Dendritic cell treated with granulocyte-macrophage colony-stimulating factor and Interleukin-4, amounts not matched to agents 40 ng/mL and 50 ng/mL, for 4 days (primary cell): Measurements from ENCODE around the gene PARP4.
"Not testable (repeated sequence)": the region's sequence is repeated elsewhere in the genome, so short reads cannot be mapped to it uniquely, and the experiment has no call there.

Source experiments
- H3K27ac Mint-ChIP-seq: one replicate; pipeline ENCODE4 v1.8.0; 2022; ENCODE audit warnings: mild to moderate bottlenecking, mixed read lengths
- H3K27me3 Mint-ChIP-seq: one replicate; pipeline ENCODE4 v1.8.0; 2022; ENCODE audit warnings: mild to moderate bottlenecking, mixed read lengths
- H3K36me3 Mint-ChIP-seq: one replicate; pipeline ENCODE4 v1.8.0; 2022; ENCODE audit warnings: low read depth, mixed read lengths
- H3K4me1 Mint-ChIP-seq: one replicate; pipeline ENCODE4 v1.8.0; 2022; ENCODE audit warnings: low read depth, mixed read lengths
- H3K4me3 Mint-ChIP-seq: one replicate; pipeline ENCODE4 v1.8.0; 2022; ENCODE audit warnings: mild to moderate bottlenecking, moderate library complexity, mixed read lengths
- H3K9me3 Mint-ChIP-seq: one replicate; pipeline ENCODE4 v1.8.0; 2022; ENCODE audit warnings: mixed read lengths
- intact Hi-C: fragments of 100-400 bp; cut with micrococcal nuclease; formaldehyde crosslinking; loops from one replicate; pipeline ENCODE4 v1.15.0; 2022

Gene PARP4

GRCh38 chr13:24454056-24454455 is 58.5 kb downstream of the PARP4 start:
- Mint-ChIP-seq H3K4me1 (no peaks in the 10 kb centered on the region), H3K4me3 (no peak overlapping the region), H3K36me3 (peaks cover 98% of the 10 kb centered on the region), H3K27ac (no peak overlapping the region), H3K27me3 (no peaks in the 10 kb centered on the region), H3K9me3 (no peaks in the 10 kb centered on the region)
- intact Hi-C loops, result no loop called here

- H3K36me3 Mint-ChIP-seq, result peaks cover 98% of the 10 kb centered on the region
- H3K4me3 Mint-ChIP-seq, result no peak overlapping the region
- H3K4me1 Mint-ChIP-seq, result no peaks in the 10 kb centered on the region
- H3K9me3 Mint-ChIP-seq, result no peaks in the 10 kb centered on the region
- intact Hi-C loops, result no loop called here
- no peaks in the 10 kb centered on the region for H3K27me3 Mint-ChIP-seq
- H3K27ac Mint-ChIP-seq, result no peak overlapping the region
Observed at GRCh38 chr13:24452044-24452443, 60.5 kb downstream of the PARP4 start.

GRCh38 chr13:24450530-24450929 is 62.0 kb downstream of the PARP4 start:
- Mint-ChIP-seq H3K4me3 (no peak overlapping the region), H3K4me1 (no peaks in the 10 kb centered on the region), H3K27ac (no peak overlapping the region), H3K27me3 (no peaks in the 10 kb centered on the region), H3K9me3 (no peaks in the 10 kb centered on the region), H3K36me3 (peaks cover 98% of the 10 kb centered on the region)
- intact Hi-C loops, result no loop called here

- not testable (repeated sequence) for H3K9me3 Mint-ChIP-seq, H3K27me3 Mint-ChIP-seq, H3K4me1 Mint-ChIP-seq, H3K4me3 Mint-ChIP-seq, H3K27ac Mint-ChIP-seq
- H3K36me3 Mint-ChIP-seq, result peaks cover 100% of the 10 kb centered on the region
- intact Hi-C loops, result loop anchor here (5.0 to 10.0 kb wide), 2 partner anchors 47 to 880 kb away; no protein-coding TSS in a partner anchor
Observed at GRCh38 chr13:24444851-24445250, 67.7 kb downstream of the PARP4 start.

GRCh38 chr13:24443366-24443765 is 69.2 kb downstream of the PARP4 start:
- no peak overlapping the region for H3K4me3 Mint-ChIP-seq
- H3K36me3 Mint-ChIP-seq, result peaks cover 100% of the 10 kb centered on the region
- no peaks in the 10 kb centered on the region for H3K9me3 Mint-ChIP-seq

GRCh38 chr13:24426045-24426444 is 86.5 kb downstream of the PARP4 start:
- H3K4me3 Mint-ChIP-seq, H3K27me3 Mint-ChIP-seq, H3K27ac Mint-ChIP-seq, H3K4me1 Mint-ChIP-seq, H3K9me3 Mint-ChIP-seq, intact Hi-C loops: not testable (repeated sequence)
- H3K36me3 Mint-ChIP-seq, result peaks cover 79% of the 10 kb centered on the region

More at GRCh38 chr13:24443366-24443765, 69.2 kb downstream of the PARP4 start:
- Mint-ChIP-seq H3K4me1 (no peaks in the 10 kb centered on the region), H3K27me3 (no peaks in the 10 kb centered on the region), H3K27ac (no peak overlapping the region)
- intact Hi-C loops, result loop anchor here (5.0 to 10.0 kb wide), 2 partner anchors 49 to 881 kb away; no protein-coding TSS in a partner anchor

GRCh38 chr13:24419668-24420067 is 92.9 kb downstream of the PARP4 start:
- H3K36me3 Mint-ChIP-seq, result peaks cover 54% of the 10 kb centered on the region
- not testable (repeated sequence) for H3K9me3 Mint-ChIP-seq, H3K27ac Mint-ChIP-seq

GRCh38 chr13:24407844-24408243 is 104.7 kb downstream of the PARP4 start:
- Mint-ChIP-seq H3K4me3 (no peak overlapping the region), H3K4me1 (no peaks in the 10 kb centered on the region), H3K36me3 (no peaks in the 10 kb centered on the region), H3K27me3 (peaks cover 7% of the 10 kb centered on the region), H3K27ac (no peak overlapping the region), H3K9me3 (no peaks in the 10 kb centered on the region)
- intact Hi-C loops, result no loop called here

More at GRCh38 chr13:24419668-24420067, 92.9 kb downstream of the PARP4 start:
- intact Hi-C loops, H3K4me1 Mint-ChIP-seq, H3K4me3 Mint-ChIP-seq, H3K27me3 Mint-ChIP-seq: not testable (repeated sequence)

- Mint-ChIP-seq H3K4me3 (no peak overlapping the region), H3K36me3 (no peaks in the 10 kb centered on the region), H3K27me3 (peaks cover 5% of the 10 kb centered on the region), H3K27ac (no peak overlapping the region), H3K9me3 (no peaks in the 10 kb centered on the region), H3K4me1 (no peaks in the 10 kb centered on the region)
- intact Hi-C loops, result no loop called here
Observed at GRCh38 chr13:24406524-24406923, 106.1 kb downstream of the PARP4 start.

GRCh38 chr13:24396821-24397220 is 115.8 kb downstream of the PARP4 start:
- peaks cover 18% of the 10 kb centered on the region for H3K9me3 Mint-ChIP-seq
- no peak overlapping the region for H3K27ac Mint-ChIP-seq
- H3K27me3 Mint-ChIP-seq, result no peaks in the 10 kb centered on the region
- H3K36me3 Mint-ChIP-seq, result no peaks in the 10 kb centered on the region
- intact Hi-C loops, result no loop called here
- no peak overlapping the region for H3K4me3 Mint-ChIP-seq
- no peaks in the 10 kb centered on the region for H3K4me1 Mint-ChIP-seq

- H3K9me3 Mint-ChIP-seq, result peaks cover 18% of the 10 kb centered on the region
- no peak overlapping the region for H3K27ac Mint-ChIP-seq
- H3K27me3 Mint-ChIP-seq, result no peaks in the 10 kb centered on the region
- H3K36me3 Mint-ChIP-seq, result no peaks in the 10 kb centered on the region
- no peak overlapping the region for H3K4me3 Mint-ChIP-seq
- intact Hi-C loops, result no loop called here
- H3K4me1 Mint-ChIP-seq, result no peaks in the 10 kb centered on the region
Observed at GRCh38 chr13:24392972-24393371, 119.6 kb downstream of the PARP4 start.

GRCh38 chr13:24391771-24392683 is 120.6 kb downstream of the PARP4 start:
- intact Hi-C loops, H3K36me3 Mint-ChIP-seq, H3K4me3 Mint-ChIP-seq, H3K27me3 Mint-ChIP-seq, H3K4me1 Mint-ChIP-seq, H3K27ac Mint-ChIP-seq: not testable (repeated sequence)
- peaks cover 13% of the 10 kb centered on the region for H3K9me3 Mint-ChIP-seq

- H3K27me3 Mint-ChIP-seq, intact Hi-C loops, H3K4me3 Mint-ChIP-seq, H3K36me3 Mint-ChIP-seq, H3K27ac Mint-ChIP-seq, H3K4me1 Mint-ChIP-seq, H3K9me3 Mint-ChIP-seq: not testable (repeated sequence)
Observed at GRCh38 chr13:24390795-24391194, 121.8 kb downstream of the PARP4 start.

- Mint-ChIP-seq H3K27me3 (no peaks in the 10 kb centered on the region), H3K36me3 (no peaks in the 10 kb centered on the region), H3K9me3 (no peaks in the 10 kb centered on the region), H3K4me1 (no peaks in the 10 kb centered on the region), H3K27ac (no peak overlapping the region), H3K4me3 (no peak overlapping the region)
- intact Hi-C loops, result no loop called here
Observed at GRCh38 chr13:24389506-24389905, 123.1 kb downstream of the PARP4 start.

GRCh38 chr13:24388743-24389142 is 123.8 kb downstream of the PARP4 start:
- H3K27ac Mint-ChIP-seq, H3K36me3 Mint-ChIP-seq, H3K27me3 Mint-ChIP-seq, H3K9me3 Mint-ChIP-seq, intact Hi-C loops, H3K4me1 Mint-ChIP-seq, H3K4me3 Mint-ChIP-seq: not testable (repeated sequence)
